Fibroblast of lung (primary cell): Measurements from ENCODE around the gene REXO2. TPM values are rescaled to one million over a fixed set of nuclear protein-coding genes. Genes with fewer than 3 reads are reported as not detected.

ENCODE experiments used
- DNase-seq, 2 donors: peaks; one replicate each; pipeline versions ENCODE4 v3.0.0 to v3.0.0-alpha.2; 2010; ENCODE audit warnings: low read depth in 2 of 2
- H2AFZ ChIP-seq: 2 replicates; pipeline ENCODE4 v1.5.1; 2012; ENCODE audit warnings: low read length, control low read depth, inconsistent platforms
- H3K27ac ChIP-seq: 2 replicates; pipeline ENCODE4 v1.5.1; 2011; ENCODE audit warnings: low read length, control low read depth; ENCODE audit not compliant: insufficient read depth
- H3K27me3 ChIP-seq: 2 replicates; pipeline ENCODE4 v1.5.1; 2011; ENCODE audit warnings: mild to moderate bottlenecking, low read length; ENCODE audit not compliant: control insufficient read depth, insufficient read depth
- H3K36me3 ChIP-seq: 2 replicates; pipeline ENCODE4 v1.5.1; 2011; ENCODE audit warnings: low read length; ENCODE audit not compliant: control insufficient read depth, insufficient read depth
- H3K4me1 ChIP-seq: 2 replicates; pipeline ENCODE4 v1.5.1; 2011; ENCODE audit warnings: low read length; ENCODE audit not compliant: control insufficient read depth, insufficient read depth; ENCODE audit errors: extremely low read depth
- H3K4me2 ChIP-seq: 2 replicates; pipeline ENCODE4 v1.5.1; 2011; ENCODE audit warnings: low read length, control low read depth; ENCODE audit not compliant: insufficient read depth; ENCODE audit errors: extremely low read depth
- H3K4me3 ChIP-seq, 4 experiments: fragments of 200-600 bp in 1 of 4; sonication (generic) in 1 of 4; replicated peaks in 1 of 4; 2 replicates each; pipeline ENCODE4 v1.5.1; 2011 to 2016; ENCODE audit warnings: low read length in 4 of 4, low read depth in 3 of 4, mild to moderate bottlenecking in 3 of 4, control low read depth in 2 of 4, inconsistent platforms in 1 of 4, mixed read lengths in 1 of 4; ENCODE audit not compliant: insufficient read depth in 1 of 4; ENCODE audit errors: control extremely low read depth in 1 of 4
- H3K79me2 ChIP-seq: 2 replicates; pipeline ENCODE4 v1.5.1; 2012; ENCODE audit warnings: mild to moderate bottlenecking, low read length, inconsistent platforms; ENCODE audit not compliant: control insufficient read depth, insufficient read depth
- H3K9ac ChIP-seq: 2 replicates; pipeline ENCODE4 v1.5.1; 2011; ENCODE audit warnings: mild to moderate bottlenecking, low read length, control low read depth; ENCODE audit not compliant: insufficient read depth
- H3K9me3 ChIP-seq: 2 replicates; pipeline ENCODE4 v1.5.1; 2012; ENCODE audit warnings: low read depth, low read length; ENCODE audit not compliant: control insufficient read depth, insufficient read depth
- H4K20me1 ChIP-seq: 2 replicates; pipeline ENCODE4 v1.5.1; 2011; ENCODE audit warnings: low read length; ENCODE audit not compliant: control insufficient read depth, insufficient read depth; ENCODE audit errors: extremely low read depth
- EZH2 ChIP-seq: IDR thresholded peaks from 2 replicates; pipeline ENCODE4 v1.5.1; 2012; ENCODE audit warnings: low read length, control low read depth, mild to moderate bottlenecking; ENCODE audit errors: missing control alignments
- polyA minus RNA-seq: library from RNA; depleted of rRNA, polyadenylated mRNA; stranded (reverse); fragments of >200 nt; gene quantifications from 2 replicates; pipeline ENCODE4 v1.2.3, GENCODE V29; 2011; ENCODE audit warnings: low replicate concordance
- polyA plus RNA-seq, 2 donors: library from polyadenylated mRNA; depleted of rRNA in 1 of 2; stranded (reverse) in 1 of 2; unstranded in 1 of 2; fragments of >200 nt; gene quantifications; 2 replicates each; pipeline ENCODE4 v1.2.1, GENCODE V29; 2011 to 2012; ENCODE audit warnings: missing spikeins in 1 of 2
- total RNA-seq: library from RNA; depleted of rRNA; stranded (reverse); fragments of >200 nt; gene quantifications from 2 replicates; pipeline ENCODE4 v1.2.1, GENCODE V29; 2014
- TF ChIP-seq, protein P1 (sequence below), 2 donors: IDR thresholded peaks in 1 of 2; conservative IDR thresholded peaks in 1 of 2; 1 replicate in 1 of 2; 2 replicates in 1 of 2; pipeline ENCODE4 v1.5.1; 2011 to 2012; ENCODE audit warnings: low read length in 2 of 2, control low read depth in 1 of 2, inconsistent platforms in 1 of 2, low read depth in 1 of 2, mild to moderate bottlenecking in 1 of 2

The REXO2 gene
- total RNA-seq (234 and 236 TPM in 2 replicates), polyA plus RNA-seq (269 and 372 TPM in 2 replicates), polyA minus RNA-seq (12.4 and 13.1 TPM in 2 replicates)
- polyA plus RNA-seq (2012) = 184 and 240 TPM in 2 replicates

- DNase-seq = peak; percentile 95 to 96
- no peaks in the 10 kb centered on the region for H3K9me3 ChIP-seq
- no peaks in the 10 kb centered on the region for H4K20me1 ChIP-seq
- TF ChIP-seq, protein P1, sequence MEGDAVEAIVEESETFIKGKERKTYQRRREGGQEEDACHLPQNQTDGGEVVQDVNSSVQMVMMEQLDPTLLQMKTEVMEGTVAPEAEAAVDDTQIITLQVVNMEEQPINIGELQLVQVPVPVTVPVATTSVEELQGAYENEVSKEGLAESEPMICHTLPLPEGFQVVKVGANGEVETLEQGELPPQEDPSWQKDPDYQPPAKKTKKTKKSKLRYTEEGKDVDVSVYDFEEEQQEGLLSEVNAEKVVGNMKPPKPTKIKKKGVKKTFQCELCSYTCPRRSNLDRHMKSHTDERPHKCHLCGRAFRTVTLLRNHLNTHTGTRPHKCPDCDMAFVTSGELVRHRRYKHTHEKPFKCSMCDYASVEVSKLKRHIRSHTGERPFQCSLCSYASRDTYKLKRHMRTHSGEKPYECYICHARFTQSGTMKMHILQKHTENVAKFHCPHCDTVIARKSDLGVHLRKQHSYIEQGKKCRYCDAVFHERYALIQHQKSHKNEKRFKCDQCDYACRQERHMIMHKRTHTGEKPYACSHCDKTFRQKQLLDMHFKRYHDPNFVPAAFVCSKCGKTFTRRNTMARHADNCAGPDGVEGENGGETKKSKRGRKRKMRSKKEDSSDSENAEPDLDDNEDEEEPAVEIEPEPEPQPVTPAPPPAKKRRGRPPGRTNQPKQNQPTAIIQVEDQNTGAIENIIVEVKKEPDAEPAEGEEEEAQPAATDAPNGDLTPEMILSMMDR (conservative IDR thresholded peaks at IDR 0.05 in 1 of 2, IDR thresholded peaks at IDR 0.05 in 1 of 2; ENCODE audit: low read depth in 1 of 2, low read length in 2 of 2) = peak; percentile 31 to 32
- no peak for TF ChIP-seq EZH2
- no peaks in the 10 kb centered on the region for H3K36me3 ChIP-seq
- peak within 1 kb of the TSS; percentile 90 for H3K27ac ChIP-seq
- H3K4me1 ChIP-seq = peaks cover 2% of the 10 kb centered on the region
- peak within 1 kb of the TSS; percentile 90 for H3K9ac ChIP-seq
- H2AFZ ChIP-seq = peak within 1 kb of the TSS; percentile 92
- H3K4me3 ChIP-seq = peak within 1 kb of the TSS; percentile 82 to 99 (median 96)
- H3K4me2 ChIP-seq = peak within 1 kb of the TSS; percentile 61
- peaks cover 50% of the 10 kb centered on the region for H3K79me2 ChIP-seq
- H3K27me3 ChIP-seq = no peaks in the 10 kb centered on the region
Measured at GRCh38 chr11:114439229-114440120, at the start of gene REXO2. Gene REXO2, plus strand, starts transcription at chr11:114439467. Its CDS starts 62 bp downstream, at chr11:114439529.

GRCh38 chr11:114392735-114393667, 46.3 kb upstream of the REXO2 start:
- Histone ChIP-seq H3K79me2 (no peaks in the 10 kb centered on the region), H3K9ac (no peak overlapping the region), H3K4me1 (peaks cover 3% of the 10 kb centered on the region), H3K9me3 (no peaks in the 10 kb centered on the region), H2AFZ (no peak overlapping the region), H3K27ac (no peak overlapping the region), H3K4me2 (no peak overlapping the region), H3K27me3 (no peaks in the 10 kb centered on the region), H4K20me1 (no peaks in the 10 kb centered on the region), H3K4me3 (no peak overlapping the region), H3K36me3 (no peaks in the 10 kb centered on the region)
- TF ChIP-seq, protein P1 (conservative IDR thresholded peaks at IDR 0.05 in 1 of 2, IDR thresholded peaks at IDR 0.05 in 1 of 2; ENCODE audit: low read depth in 1 of 2, low read length in 2 of 2) = no peak
- TF ChIP-seq EZH2 = no peak
- DNase-seq = no peak

DNA sequence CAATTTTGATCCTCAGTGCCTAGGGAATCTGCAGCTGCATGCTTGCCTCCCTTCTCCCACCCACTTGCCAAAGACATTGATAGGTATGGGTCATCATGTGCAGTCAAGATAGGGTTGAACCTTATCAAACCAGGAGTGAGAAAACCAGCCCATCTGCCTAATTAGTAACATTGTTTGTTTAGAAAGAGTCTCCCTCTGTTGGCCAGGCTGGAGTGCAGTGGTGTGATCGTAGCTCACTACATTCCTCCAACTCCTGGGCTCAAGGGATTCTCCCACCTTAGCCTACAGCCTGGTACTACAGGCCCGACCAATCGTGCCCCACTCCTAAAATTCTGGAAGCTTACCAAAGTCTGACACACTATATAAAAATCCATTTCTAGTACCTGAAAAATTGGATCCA, 43.5 kb upstream of the REXO2 start:
- peaks cover 3% of the 10 kb centered on the region for H3K4me1 ChIP-seq
- no peak for DNase-seq
- no peaks in the 10 kb centered on the region for H3K9me3 ChIP-seq
- no peak overlapping the region for H3K9ac ChIP-seq
- H3K27me3 ChIP-seq = no peaks in the 10 kb centered on the region
- peaks cover 9% of the 10 kb centered on the region for H3K79me2 ChIP-seq
- no peak overlapping the region for H3K4me3 ChIP-seq
- no peaks in the 10 kb centered on the region for H3K36me3 ChIP-seq
- TF ChIP-seq, protein P1 (conservative IDR thresholded peaks at IDR 0.05 in 1 of 2, IDR thresholded peaks at IDR 0.05 in 1 of 2; ENCODE audit: low read depth in 1 of 2, low read length in 2 of 2) = peak; percentile 17 to 23
- TF ChIP-seq EZH2 = no peak
- no peak overlapping the region for H3K4me2 ChIP-seq
- no peak overlapping the region for H2AFZ ChIP-seq
- no peaks in the 10 kb centered on the region for H4K20me1 ChIP-seq
- no peak overlapping the region for H3K27ac ChIP-seq
